ENCODE data around the gene KCNIP2. TPM values are rescaled to one million over a fixed set of nuclear protein-coding genes. Genes with fewer than 3 reads are reported as not detected.
A peak's percentile ranks its signal among the peaks of the same experiment; 100 is the strongest.

The KCNIP2 gene
- total and polyA plus RNA-seq, 2 of the 13 experiments (the other 11 are each of a cell fraction or from before 2014, with no cell fraction given) = 0.42 to 0.70 TPM

DNA sequence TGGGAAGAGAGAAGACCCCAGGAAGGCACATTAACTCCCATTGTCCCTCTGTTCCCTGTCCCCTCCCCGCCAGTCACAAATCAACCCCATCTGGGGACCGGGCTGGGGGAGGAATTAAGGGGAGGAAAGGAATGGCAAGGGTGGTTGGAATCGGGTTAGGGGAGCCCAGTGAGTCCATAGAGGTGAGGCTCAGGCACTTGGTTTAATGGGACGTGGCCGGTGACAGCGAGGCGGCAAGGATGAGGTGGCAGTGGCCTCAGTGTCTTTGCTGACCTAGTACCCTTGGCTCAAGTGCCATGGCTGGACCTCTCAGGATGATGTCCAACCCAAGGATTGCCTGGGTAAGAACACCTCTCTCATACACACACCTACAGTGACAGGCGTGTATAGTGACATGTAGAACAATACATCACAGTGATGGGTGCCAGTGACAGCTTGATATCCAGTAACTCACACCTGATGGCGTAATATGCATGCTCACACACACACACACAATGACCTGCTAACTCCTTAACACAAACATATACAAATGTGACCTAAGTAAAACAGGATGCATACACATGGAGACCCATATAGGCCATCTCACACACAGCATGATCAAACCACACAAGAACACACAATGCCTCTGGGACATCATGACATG is 12.3 kb downstream of the KCNIP2 start (continued):
- TF ChIP-seq TFAP4 (IDR thresholded peaks at IDR 0.05; ENCODE audit: borderline replicate concordance, low read depth) (no peak), ISX (CRISPR knock-in tag; conservative IDR thresholded peaks at IDR 0.05) (no peak)

- no peak overlapping the region for H3K9ac ChIP-seq (ENCODE audit: insufficient read depth, low read depth, low read length)
- DNase-seq (ENCODE audit: low spot score) (no peak), FAIRE-seq (no peak), ATAC-seq (no peak; the same call in 2 of the 3 replicates)
- H3K27ac ChIP-seq (ENCODE audit: extremely low read length, insufficient read depth, low read length) = no peak overlapping the region
- H2AFZ ChIP-seq (ENCODE audit: low read length) = no peak overlapping the region
- intact Hi-C loops (cut with micrococcal nuclease; ENCODE audit: unreplicated experiment) = no loop called here
- H3K9me3 ChIP-seq (ENCODE audit: low read length) = no peaks in the 10 kb centered on the region
- H4K20me1 ChIP-seq (ENCODE audit: insufficient read depth, low read length) = no peaks in the 10 kb centered on the region
- ChIA-PET POLR2A (no interaction called here), CTCF (ENCODE audit: low intra/inter-chr PET ratio, low total read pairs) (no interaction called here)
- BruUV-seq (replicated peaks) = no TSS peak
- in situ Hi-C loops (cut with HindIII; ENCODE audit: extremely low pct_ligation_motif_present, low pct_unique_long_range_greater_than_20kb) = no loop called here
- 91% methylated on average over 34 of the region's 56 CpGs for WGBS (ENCODE audit: low lambda C conversion rate)
- no peaks in the 10 kb centered on the region for H3K79me2 ChIP-seq (ENCODE audit: insufficient read depth, low read length)
- H3K36me3 ChIP-seq (replicated peaks in 1 of 2; ENCODE audit: control insufficient read depth in 1 of 2, insufficient read depth in 2 of 2, low read length in 2 of 2) = 0 out of 5 replicates have a peak, but pooled peaks cover 0 to 4% of the 10 kb centered on the region in 2 experiments
- no peak overlapping the region for H3K4me3 ChIP-seq (replicated peaks in 1 of 3; ENCODE audit: insufficient read depth in 1 of 3, low read depth in 2 of 3, low read length in 3 of 3)
- TF ChIP-seq MAFF (IDR thresholded peaks at IDR 0.05; ENCODE audit: low read depth, low read length) (peak; percentile 63; the same call in 1 of the 2 replicates), RBFOX2 (IDR thresholded peaks at IDR 0.05; ENCODE audit: low read depth, low read length) (peak; percentile 22; the same call in 1 of the 2 replicates), MAFK (conservative IDR thresholded peaks at IDR 0.05 in 1 of 2, IDR thresholded peaks at IDR 0.05 in 1 of 2; ENCODE audit: low read length in 2 of 2) (peak; percentile 55 to 75), ZBTB43 (CRISPR knock-in tag; conservative IDR thresholded peaks at IDR 0.05) (no peak), ZNF557 (CRISPR knock-in tag; IDR thresholded peaks at IDR 0.05) (no peak), TBP (CRISPR knock-in tag; IDR thresholded peaks at IDR 0.05) (no peak), AGO2 (optimal IDR thresholded peaks at IDR 0.05; ENCODE audit: low read depth, low read length) (peak; percentile 83), ZNF574 (CRISPR knock-in tag; IDR thresholded peaks at IDR 0.05) (no peak), HNRNPLL (IDR thresholded peaks at IDR 0.05; ENCODE audit: low read depth, low read length, poor library complexity, severe bottlenecking) (peak; percentile 52), REXO4 (CRISPR knock-in tag; IDR thresholded peaks at IDR 0.05; ENCODE audit: borderline replicate concordance) (no peak), POLR2A (IDR thresholded peaks at IDR 0.05; ENCODE audit: insufficient read depth in 1 of 2, low read depth in 2 of 2, low read length in 2 of 2) (0 out of 4 replicates have a peak, but pooled peaks of 1 of the 2 experiments have one; percentile 22), RBM22 (optimal IDR thresholded peaks at IDR 0.05; ENCODE audit: low read length) (peak; percentile 14), ZNF251 (CRISPR knock-in tag; IDR thresholded peaks at IDR 0.05) (no peak)
- H3K4me2 ChIP-seq (ENCODE audit: low read depth, low read length) = no peak overlapping the region
- H3K4me1 ChIP-seq (ENCODE audit: insufficient read depth, low read length) = no peaks in the 10 kb centered on the region
- no peaks in the 10 kb centered on the region for H3K27me3 ChIP-seq (ENCODE audit: control insufficient read depth in 1 of 2, insufficient read depth in 2 of 2, low read length in 2 of 2)
These were observed 13.1 kb downstream of the KCNIP2 start for GRCh38 chr10:101830322-101831168.
